Measurements from ENCODE around the gene PRKN.

DNA sequence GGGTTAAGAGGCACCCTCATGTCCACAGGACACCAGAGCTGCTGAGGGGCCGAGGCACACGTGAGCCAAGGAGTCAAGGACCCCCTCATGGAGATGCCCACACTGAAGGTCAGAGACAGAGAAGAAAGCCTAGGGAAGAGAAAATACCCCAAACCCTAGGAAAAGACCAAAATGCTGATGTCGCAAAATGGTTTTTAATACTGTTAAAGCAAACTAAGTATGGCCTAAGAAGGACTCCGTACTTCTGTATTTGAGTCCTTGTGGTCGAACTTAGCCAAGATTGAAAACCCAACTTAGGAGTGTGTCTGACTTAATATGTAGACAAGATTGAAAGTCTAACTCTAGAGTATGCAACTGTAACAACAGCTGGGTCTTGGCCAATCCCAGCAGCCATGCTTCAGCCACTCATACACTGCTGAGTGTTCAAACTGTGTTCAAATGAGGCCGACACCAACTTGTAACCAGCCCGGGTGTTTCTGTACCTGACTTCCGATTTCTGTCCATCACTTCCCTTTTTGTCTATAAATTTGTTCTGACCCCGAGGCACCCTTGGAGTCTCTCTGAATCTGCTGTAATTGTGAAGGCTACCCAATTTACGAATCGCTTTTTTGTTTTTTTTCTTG, 1361.2 kb downstream of the PRKN start:
- TF ChIP-seq, protein P1, sequence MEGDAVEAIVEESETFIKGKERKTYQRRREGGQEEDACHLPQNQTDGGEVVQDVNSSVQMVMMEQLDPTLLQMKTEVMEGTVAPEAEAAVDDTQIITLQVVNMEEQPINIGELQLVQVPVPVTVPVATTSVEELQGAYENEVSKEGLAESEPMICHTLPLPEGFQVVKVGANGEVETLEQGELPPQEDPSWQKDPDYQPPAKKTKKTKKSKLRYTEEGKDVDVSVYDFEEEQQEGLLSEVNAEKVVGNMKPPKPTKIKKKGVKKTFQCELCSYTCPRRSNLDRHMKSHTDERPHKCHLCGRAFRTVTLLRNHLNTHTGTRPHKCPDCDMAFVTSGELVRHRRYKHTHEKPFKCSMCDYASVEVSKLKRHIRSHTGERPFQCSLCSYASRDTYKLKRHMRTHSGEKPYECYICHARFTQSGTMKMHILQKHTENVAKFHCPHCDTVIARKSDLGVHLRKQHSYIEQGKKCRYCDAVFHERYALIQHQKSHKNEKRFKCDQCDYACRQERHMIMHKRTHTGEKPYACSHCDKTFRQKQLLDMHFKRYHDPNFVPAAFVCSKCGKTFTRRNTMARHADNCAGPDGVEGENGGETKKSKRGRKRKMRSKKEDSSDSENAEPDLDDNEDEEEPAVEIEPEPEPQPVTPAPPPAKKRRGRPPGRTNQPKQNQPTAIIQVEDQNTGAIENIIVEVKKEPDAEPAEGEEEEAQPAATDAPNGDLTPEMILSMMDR (conservative IDR thresholded peaks at IDR 0.05; ENCODE audit: low read depth in 2 of 2): no peak
- no peak for TF ChIP-seq JUNB (IDR thresholded peaks at IDR 0.05; ENCODE audit: unreplicated experiment)
- no peak for TF ChIP-seq EZH2phosphoT487 (IDR thresholded peaks at IDR 0.05; ENCODE audit: unreplicated experiment)
- TF ChIP-seq NANOG (IDR thresholded peaks at IDR 0.05; ENCODE audit: borderline replicate concordance): no peak
- no peak for TF ChIP-seq CREB1 (CRISPR knock-in tag; IDR thresholded peaks at IDR 0.05; ENCODE audit: low read depth)
- no peak for TF ChIP-seq POLR2AphosphoS5 (IDR thresholded peaks at IDR 0.05; ENCODE audit: low read depth)
- TF ChIP-seq EZH2 (IDR thresholded peaks at IDR 0.05; ENCODE audit: low read depth, unreplicated experiment): no peak

Data from GM23338 (cell line).